HFFc6 (cell line): ENCODE measurements around the gene ANKRD49. TPM values are rescaled to one million over a fixed set of nuclear protein-coding genes. Genes with fewer than 3 reads are reported as not detected.
A peak's percentile ranks its signal among the peaks of the same experiment; 100 is the strongest.

Experiments used
- DNase-seq: peaks from one replicate; pipeline ENCODE4 v3.0.0-alpha.2; 2018
- H3K27ac Mint-ChIP-seq: 2 replicates; pipeline ENCODE4 v1.8.0; 2020; ENCODE audit warnings: mild to moderate bottlenecking, mixed read lengths
- H3K27me3 Mint-ChIP-seq: 2 replicates; pipeline ENCODE4 v1.8.0; 2021; ENCODE audit warnings: mild to moderate bottlenecking, moderate library complexity, mixed read lengths; ENCODE audit not compliant: insufficient read depth
- H3K36me3 Mint-ChIP-seq: 2 replicates; pipeline ENCODE4 v1.8.0; 2021; ENCODE audit warnings: low read depth, mixed read lengths
- H3K4me1 Mint-ChIP-seq: 2 replicates; pipeline ENCODE4 v1.8.0; 2020; ENCODE audit warnings: low read depth, mixed read lengths
- H3K4me3 Mint-ChIP-seq: 2 replicates; pipeline ENCODE4 v1.8.0; 2020; ENCODE audit warnings: mild to moderate bottlenecking, moderate library complexity, mixed read lengths
- H3K9me3 Mint-ChIP-seq: 2 replicates; pipeline ENCODE4 v1.8.0; 2020; ENCODE audit warnings: mild to moderate bottlenecking, mixed read lengths
- total RNA-seq, 6 experiments: library from RNA; stranded (reverse); fragmentation: NEBNext Ultra II Directional; extraction: Animal tissue kit (Norgen Biotek cat#: 25700); gene quantifications; 2 replicates in 1 of 6; 3 replicates in 5 of 6; pipeline ENCODE4 v1.2.3, GENCODE V29; 2021
- TF ChIP-seq, protein P1 (sequence below): fragments of 200-600 bp; sonication (generic); IDR thresholded peaks from 2 replicates; pipeline ENCODE4 v1.5.0; 2021; ENCODE audit warnings: antibody characterized with exemption, mild to moderate bottlenecking

The ANKRD49 gene
- total RNA-seq, 6 experiments from 2014 or later = 7.2 to 8.7 (median 7.9) TPM

DNA sequence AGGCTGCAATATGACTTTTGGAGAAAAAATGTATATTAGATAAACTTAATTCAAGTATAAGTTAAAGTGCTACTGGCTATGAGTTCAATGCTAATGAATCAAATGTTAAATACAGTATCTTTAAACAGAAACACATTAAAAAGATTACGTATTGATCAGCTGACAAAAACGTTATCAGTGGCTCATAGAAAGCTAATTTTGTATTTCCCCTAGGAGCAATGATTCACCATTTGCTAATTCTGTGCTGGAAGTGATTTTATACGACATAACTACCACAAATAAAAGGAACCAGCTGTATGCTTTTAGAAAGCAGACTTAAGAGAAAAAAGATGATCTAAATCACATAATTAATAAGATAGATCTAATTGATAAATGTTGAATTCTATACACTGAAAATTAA, 43.7 kb upstream of the ANKRD49 start:
- Mint-ChIP-seq H3K4me1 (peaks cover 24% of the 10 kb centered on the region), H3K27me3 (no peaks in the 10 kb centered on the region), H3K36me3 (peaks cover 11% of the 10 kb centered on the region), H3K9me3 (no peaks in the 10 kb centered on the region), H3K4me3 (peak overlapping the region; percentile 33; the same call in 1 of the 2 replicates), H3K27ac (peak overlapping the region; percentile 68)
- TF ChIP-seq, protein P1, sequence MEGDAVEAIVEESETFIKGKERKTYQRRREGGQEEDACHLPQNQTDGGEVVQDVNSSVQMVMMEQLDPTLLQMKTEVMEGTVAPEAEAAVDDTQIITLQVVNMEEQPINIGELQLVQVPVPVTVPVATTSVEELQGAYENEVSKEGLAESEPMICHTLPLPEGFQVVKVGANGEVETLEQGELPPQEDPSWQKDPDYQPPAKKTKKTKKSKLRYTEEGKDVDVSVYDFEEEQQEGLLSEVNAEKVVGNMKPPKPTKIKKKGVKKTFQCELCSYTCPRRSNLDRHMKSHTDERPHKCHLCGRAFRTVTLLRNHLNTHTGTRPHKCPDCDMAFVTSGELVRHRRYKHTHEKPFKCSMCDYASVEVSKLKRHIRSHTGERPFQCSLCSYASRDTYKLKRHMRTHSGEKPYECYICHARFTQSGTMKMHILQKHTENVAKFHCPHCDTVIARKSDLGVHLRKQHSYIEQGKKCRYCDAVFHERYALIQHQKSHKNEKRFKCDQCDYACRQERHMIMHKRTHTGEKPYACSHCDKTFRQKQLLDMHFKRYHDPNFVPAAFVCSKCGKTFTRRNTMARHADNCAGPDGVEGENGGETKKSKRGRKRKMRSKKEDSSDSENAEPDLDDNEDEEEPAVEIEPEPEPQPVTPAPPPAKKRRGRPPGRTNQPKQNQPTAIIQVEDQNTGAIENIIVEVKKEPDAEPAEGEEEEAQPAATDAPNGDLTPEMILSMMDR = no peak
- DNase-seq = peak; percentile 30

DNA sequence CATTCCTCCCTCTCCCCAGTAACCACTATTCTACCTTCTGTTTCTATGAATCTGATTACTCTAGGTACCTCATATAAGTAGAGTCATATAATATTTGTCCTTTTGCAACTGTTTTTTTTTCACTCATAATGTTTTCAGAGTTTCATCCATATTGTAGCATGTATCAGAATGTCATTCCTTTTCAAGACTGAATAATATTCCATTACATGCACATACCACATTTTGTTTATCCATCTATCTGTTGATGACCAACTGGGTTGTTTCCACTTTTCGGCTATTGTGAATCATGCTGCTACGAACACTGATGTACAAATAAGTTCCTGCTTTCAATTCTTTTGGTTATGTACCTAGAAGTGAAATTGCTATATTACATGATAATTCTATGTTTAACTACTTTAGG, 40.8 kb upstream of the ANKRD49 start:
- peaks cover 24% of the 10 kb centered on the region for H3K4me1 Mint-ChIP-seq
- DNase-seq = no peak
- H3K9me3 Mint-ChIP-seq = no peaks in the 10 kb centered on the region
- TF ChIP-seq, protein P1 = no peak
- H3K27ac Mint-ChIP-seq = no peak overlapping the region
- H3K27me3 Mint-ChIP-seq = no peaks in the 10 kb centered on the region
- H3K36me3 Mint-ChIP-seq = peaks cover 11% of the 10 kb centered on the region
- no peak overlapping the region for H3K4me3 Mint-ChIP-seq

DNA sequence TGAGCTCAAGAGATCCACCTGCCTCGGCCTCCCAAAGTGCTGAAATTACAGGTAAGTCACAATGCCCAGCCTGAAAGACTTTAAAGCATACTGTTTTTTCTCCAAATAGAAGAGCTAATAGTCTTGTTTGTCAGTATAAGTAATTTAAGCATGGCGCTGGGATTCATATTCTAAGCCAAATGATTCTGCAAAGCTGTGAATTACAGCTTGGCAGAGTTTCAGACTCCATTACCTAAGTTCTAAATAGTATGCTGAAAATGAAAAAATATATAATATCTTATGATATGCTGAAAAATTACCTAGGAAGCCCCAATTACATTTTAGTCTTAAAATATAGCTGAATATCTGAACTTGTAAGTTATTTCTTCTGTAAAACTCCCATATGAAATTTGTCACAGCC, 39.5 kb upstream of the ANKRD49 start:
- no peaks in the 10 kb centered on the region for H3K9me3 Mint-ChIP-seq
- TF ChIP-seq, protein P1 = no peak
- H3K36me3 Mint-ChIP-seq = peaks cover 11% of the 10 kb centered on the region
- no peak for DNase-seq
- H3K27me3 Mint-ChIP-seq = no peaks in the 10 kb centered on the region
- H3K27ac Mint-ChIP-seq = no peak overlapping the region
- H3K4me1 Mint-ChIP-seq = peaks cover 17% of the 10 kb centered on the region
- no peak overlapping the region for H3K4me3 Mint-ChIP-seq

DNA sequence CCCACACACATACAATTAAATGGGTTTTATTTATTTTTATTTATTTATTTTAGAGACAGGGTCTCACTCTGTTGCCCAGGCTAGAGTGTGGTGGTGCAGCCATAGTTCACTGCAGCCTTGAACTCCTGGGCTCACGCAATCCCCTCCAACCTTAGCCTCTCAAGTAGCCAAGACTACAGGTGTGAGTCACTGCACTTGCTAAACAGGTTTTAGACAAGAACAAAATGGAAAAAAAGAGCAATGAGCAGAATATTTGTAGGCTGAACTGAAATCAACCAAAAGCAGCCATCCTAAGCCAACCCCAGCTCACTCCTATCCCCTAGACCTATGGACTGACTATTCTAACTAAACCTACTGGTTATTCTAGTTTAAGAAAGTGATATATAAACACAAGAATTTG, 37.9 kb upstream of the ANKRD49 start:
- H3K27ac Mint-ChIP-seq = no peak overlapping the region
- TF ChIP-seq, protein P1 = no peak
- no peaks in the 10 kb centered on the region for H3K9me3 Mint-ChIP-seq
- peaks cover 11% of the 10 kb centered on the region for H3K36me3 Mint-ChIP-seq
- DNase-seq = no peak
- H3K27me3 Mint-ChIP-seq = no peaks in the 10 kb centered on the region
- peaks cover 1% of the 10 kb centered on the region; the same call in 1 of the 2 replicates for H3K4me1 Mint-ChIP-seq
- no peak overlapping the region for H3K4me3 Mint-ChIP-seq

DNA sequence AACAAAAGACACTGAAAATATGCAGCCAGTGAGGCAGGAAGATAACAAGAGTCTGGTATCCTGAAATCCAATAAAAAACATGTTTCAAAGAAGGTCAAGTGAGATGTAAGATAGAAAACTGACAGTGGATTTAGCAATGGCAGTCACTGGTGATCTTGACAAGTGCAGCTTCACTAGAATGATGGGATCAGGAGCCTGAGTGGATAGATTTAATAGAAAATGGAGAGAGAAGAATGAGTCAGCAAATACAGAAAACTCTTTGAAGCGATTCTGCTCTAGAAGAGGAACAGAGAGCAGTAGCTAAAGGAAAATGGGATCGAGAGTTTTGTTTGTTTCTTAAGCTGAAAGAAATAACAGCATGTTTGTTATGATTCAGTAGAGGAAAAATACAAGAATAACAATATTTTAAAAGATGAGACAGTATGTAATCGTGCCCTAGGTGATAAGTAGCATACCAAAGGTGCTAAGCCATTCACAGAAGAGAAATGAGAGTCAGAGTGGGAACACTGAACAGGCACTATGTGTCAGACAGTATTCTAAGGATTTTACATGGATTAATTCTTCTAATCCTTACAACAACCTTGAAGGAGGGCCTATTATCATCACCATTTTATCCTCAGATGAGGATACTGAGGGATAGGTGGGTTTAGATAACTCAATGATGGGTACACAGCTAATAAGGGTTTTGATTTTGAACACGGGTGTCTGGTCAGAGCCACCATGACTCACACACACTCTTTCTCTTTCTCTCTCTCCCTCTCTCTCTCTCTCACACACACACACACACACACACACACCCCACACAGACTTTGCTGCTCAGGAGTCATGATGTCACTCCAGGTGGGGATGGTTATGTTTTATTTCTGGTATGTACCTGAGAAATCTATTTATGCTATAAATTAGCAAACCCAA, 36.4 kb upstream of the ANKRD49 start:
- H3K36me3 Mint-ChIP-seq = peaks cover 16% of the 10 kb centered on the region
- no peak overlapping the region for H3K27ac Mint-ChIP-seq
- H3K9me3 Mint-ChIP-seq = no peaks in the 10 kb centered on the region
- no peaks in the 10 kb centered on the region for H3K4me1 Mint-ChIP-seq
- TF ChIP-seq, protein P1 = no peak
- no peaks in the 10 kb centered on the region for H3K27me3 Mint-ChIP-seq
- no peak overlapping the region for H3K4me3 Mint-ChIP-seq
- DNase-seq = no peak
